Thoracic aorta (tissue), 2 donors: Measurements from ENCODE around the gene STK32A. TPM values are rescaled to one million over a fixed set of nuclear protein-coding genes. Genes with fewer than 3 reads are reported as not detected.
A peak's percentile ranks its signal among the peaks of the same experiment; 100 is the strongest.

ENCODE experiments used
- ATAC-seq: fragments of 150-250 bp; one replicate; pipeline ENCODE4 v1.8.0; 2017; ENCODE audit warnings: low read depth; ENCODE audit not compliant: insufficient number of reproducible peaks, low FRiP score
- DNase-seq: peaks from one replicate; pipeline ENCODE4 v3.0.0-alpha.2; 2020; ENCODE audit warnings: low spot score
- H3K27ac ChIP-seq, 2 donors: fragments of 200-600 bp; sonication (generic); 1 replicate in 1 of 2; 2 replicates in 1 of 2; pipeline ENCODE4 v1.5.1; 2016; ENCODE audit warnings: mild to moderate bottlenecking in 2 of 2, moderate library complexity in 2 of 2
- H3K27me3 ChIP-seq: fragments of 200-600 bp; sonication (generic); replicated peaks from 2 replicates; pipeline ENCODE4 v1.6.0; 2016; ENCODE audit warnings: mild to moderate bottlenecking; ENCODE audit not compliant: insufficient read depth
- H3K36me3 ChIP-seq: fragments of 200-600 bp; sonication (generic); one replicate; pipeline ENCODE4 v1.5.1; 2016
- H3K4me1 ChIP-seq, 2 donors: fragments of 200-600 bp; sonication (generic); 1 replicate in 1 of 2; 2 replicates in 1 of 2; pipeline versions ENCODE4 v1.5.1 to v1.6.0; 2016; ENCODE audit warnings: low read depth in 2 of 2, mild to moderate bottlenecking in 1 of 2; ENCODE audit not compliant: control insufficient read depth in 1 of 2
- H3K4me3 ChIP-seq: fragments of 200-600 bp; sonication (generic); 2 replicates; pipeline ENCODE4 v1.5.1; 2016; ENCODE audit warnings: mild to moderate bottlenecking
- H3K9me3 ChIP-seq: fragments of 200-600 bp; sonication (generic); 2 replicates; pipeline ENCODE4 v1.5.1; 2016
- CTCF ChIP-seq: fragments of 200-600 bp; sonication (generic); IDR thresholded peaks from one replicate; pipeline ENCODE4 v1.5.1; 2019; ENCODE audit warnings: antibody characterized with exemption
- total RNA-seq, 2 donors: library from RNA; depleted of rRNA; stranded (reverse); fragments of >200 nt; gene quantifications; one replicate each; pipeline versions ENCODE4 v1.1.0 to v1.2.3, GENCODE V29; 2016

STK32A gene
- total RNA-seq, 2 donors from 2014 or later: 8.0 to 9.5 TPM

DNA sequence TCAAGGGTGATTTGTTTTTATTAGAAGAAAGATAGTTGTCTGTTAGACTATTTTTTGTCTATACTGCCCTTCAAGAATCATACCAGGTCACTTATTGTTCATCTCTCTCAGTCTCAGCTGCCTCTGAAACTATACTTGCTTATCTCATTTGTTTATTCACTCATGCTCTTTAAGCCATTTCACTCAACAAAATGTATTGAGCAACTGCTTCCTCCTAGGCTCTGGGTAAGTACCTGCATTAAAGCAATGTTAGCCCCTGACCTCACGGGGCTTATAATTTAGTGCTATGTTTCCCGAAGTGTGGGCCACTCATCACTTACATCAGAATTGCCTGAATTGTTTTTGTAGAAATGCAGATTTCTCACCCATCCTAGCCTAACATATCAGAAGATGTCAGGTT lies 174.2 kb downstream of the STK32A start:
- Histone ChIP-seq H3K27ac (peak overlapping the region; percentile 95 to 96), H3K4me1 (peaks cover 60 to 94% of the 10 kb centered on the region in 2 donors), H3K36me3 (peaks cover 5% of the 10 kb centered on the region), H3K27me3 (no peaks in the 10 kb centered on the region), H3K4me3 (no peak overlapping the region), H3K9me3 (no peaks in the 10 kb centered on the region)
- no peak for TF ChIP-seq CTCF
- ATAC-seq (no peak), DNase-seq (no peak)

- ATAC-seq: no peak
- Histone ChIP-seq H3K36me3 (peaks cover 11% of the 10 kb centered on the region), H3K27me3 (no peaks in the 10 kb centered on the region), H3K4me3 (no peak overlapping the region), H3K27ac (peak overlapping the region; percentile 95 to 96), H3K4me1 (peaks cover 52 to 96% of the 10 kb centered on the region in 2 donors), H3K9me3 (no peaks in the 10 kb centered on the region)
- DNase-seq: no peak
- TF ChIP-seq CTCF: no peak
Measured at GRCh38 chr5:147410496-147411358, 175.9 kb downstream of the STK32A start.

DNA sequence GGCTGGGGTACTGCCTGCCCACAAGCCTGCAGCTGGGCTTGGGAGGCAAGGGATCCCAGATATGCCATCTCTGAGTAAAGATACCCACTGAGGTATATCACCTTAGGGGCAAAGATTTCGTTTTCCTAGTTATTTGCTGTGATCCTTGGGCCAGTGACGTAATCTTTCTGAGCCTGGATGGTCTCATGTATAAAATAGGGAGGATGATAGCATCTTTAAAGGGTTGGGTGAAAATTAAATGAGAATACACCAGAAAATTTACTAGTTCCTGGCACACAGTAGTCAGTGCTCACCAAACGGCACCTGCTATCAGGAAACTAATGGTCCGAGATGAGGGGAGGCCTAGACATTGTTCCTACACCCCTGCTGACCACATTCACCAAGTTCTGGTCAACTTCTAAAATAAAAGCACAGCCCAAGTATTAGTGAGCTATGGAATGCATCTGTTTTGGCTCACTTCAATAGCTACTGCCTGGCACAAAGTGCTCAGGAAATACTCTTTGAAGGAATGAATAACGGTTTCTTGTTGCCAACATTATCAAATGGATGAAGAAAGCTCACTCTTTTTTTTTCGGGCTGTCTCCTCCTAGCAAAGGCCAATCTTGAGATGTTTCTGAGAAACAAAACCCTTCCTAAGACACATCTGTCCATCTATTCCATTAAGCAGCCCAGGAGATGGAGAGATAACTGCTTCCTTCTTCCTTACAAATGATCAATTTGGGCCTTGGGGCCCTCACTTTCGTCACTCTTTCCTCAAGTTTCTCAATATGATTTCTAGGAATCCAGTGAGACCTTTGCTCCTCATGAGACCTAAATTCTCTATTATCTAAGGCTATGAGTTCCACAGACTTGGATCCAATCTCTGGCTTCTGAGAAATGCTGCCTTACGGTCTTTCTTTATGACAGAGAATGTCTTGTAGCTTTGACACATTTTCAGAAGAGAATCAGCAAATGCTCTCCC lies 176.8 kb downstream of the STK32A start:
- H3K4me3 ChIP-seq: no peak overlapping the region
- ATAC-seq (no peak), DNase-seq (no peak)
- peak overlapping the region; percentile 84 to 95 for H3K27ac ChIP-seq
- no peaks in the 10 kb centered on the region for H3K27me3 ChIP-seq
- TF ChIP-seq CTCF: no peak
- H3K36me3 ChIP-seq: peaks cover 15% of the 10 kb centered on the region
- H3K4me1 ChIP-seq: peaks cover 43 to 96% of the 10 kb centered on the region in 2 donors
- H3K9me3 ChIP-seq: no peaks in the 10 kb centered on the region

GRCh38 chr5:147412561-147412960 lies 177.7 kb downstream of the STK32A start:
- no peak for TF ChIP-seq CTCF
- peaks cover 40 to 98% of the 10 kb centered on the region in 2 donors for H3K4me1 ChIP-seq
- H3K9me3 ChIP-seq: no peaks in the 10 kb centered on the region
- peaks cover 15% of the 10 kb centered on the region for H3K36me3 ChIP-seq
- peak overlapping the region; percentile 84 to 95 for H3K27ac ChIP-seq
- H3K4me3 ChIP-seq: no peak overlapping the region
- H3K27me3 ChIP-seq: no peaks in the 10 kb centered on the region
- ATAC-seq (no peak), DNase-seq (no peak)

DNA sequence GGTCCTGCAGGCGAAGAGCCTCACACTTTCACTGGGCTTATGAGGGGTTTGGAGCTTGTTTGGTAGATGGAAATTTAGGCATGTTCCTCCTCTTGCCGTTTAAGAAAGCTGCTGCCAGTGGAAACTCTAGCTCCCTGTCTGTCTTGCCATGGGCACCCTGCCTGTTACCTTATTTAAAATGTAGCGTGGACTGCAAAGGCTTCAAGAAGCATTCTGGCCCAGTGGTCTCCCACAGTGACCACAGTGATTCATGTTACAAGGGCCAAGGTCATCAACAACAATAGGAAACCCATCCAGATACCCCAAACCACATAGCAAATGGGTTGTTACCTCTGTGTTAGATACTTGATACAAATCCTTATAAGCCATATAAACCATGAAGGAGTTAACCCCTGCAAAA lies 178.4 kb downstream of the STK32A start:
- no peaks in the 10 kb centered on the region for H3K27me3 ChIP-seq
- ATAC-seq (no peak), DNase-seq (no peak)
- peaks cover 14% of the 10 kb centered on the region for H3K36me3 ChIP-seq
- H3K4me3 ChIP-seq: no peak overlapping the region
- H3K4me1 ChIP-seq: peaks cover 42 to 98% of the 10 kb centered on the region in 2 donors
- peak overlapping the region; percentile 84 to 95 for H3K27ac ChIP-seq
- H3K9me3 ChIP-seq: no peaks in the 10 kb centered on the region
- no peak for TF ChIP-seq CTCF
